Prostate gland (tissue), 2 donors: ENCODE measurements around the gene RAB1B. TPM values are rescaled to one million over a fixed set of nuclear protein-coding genes. Genes with fewer than 3 reads are reported as not detected.

ENCODE experiments used
- DNase-seq: peaks from one replicate; pipeline ENCODE4 v3.0.0-alpha.2; 2019; ENCODE audit warnings: low spot score
- H3K27ac ChIP-seq, 2 donors: fragments of 200-600 bp; sonication (generic); 2 replicates each; pipeline ENCODE4 v1.5.1; 2017 to 2019
- H3K27me3 ChIP-seq: fragments of 200-600 bp; sonication (generic); replicated peaks from 2 replicates; pipeline ENCODE4 v1.5.1; 2019; ENCODE audit not compliant: insufficient read depth
- H3K36me3 ChIP-seq, 2 donors: fragments of 200-600 bp; sonication (generic); 1 replicate in 1 of 2; 2 replicates in 1 of 2; pipeline versions ENCODE4 v1.5.1 to v1.8.1; 2017 to 2019
- H3K4me1 ChIP-seq: fragments of 200-600 bp; sonication (generic); replicated peaks from 2 replicates; pipeline ENCODE4 v1.5.1; 2019
- H3K4me3 ChIP-seq, 2 donors: fragments of 200-600 bp; sonication (generic); 2 replicates each; pipeline ENCODE4 v1.5.1; 2017 to 2019
- H3K9me3 ChIP-seq: fragments of 200-600 bp; sonication (generic); 2 replicates; pipeline ENCODE4 v1.5.1; 2017
- CTCF ChIP-seq, 4 experiments: fragments of 200-600 bp in 2 of 4; fragments of 450-650 bp in 2 of 4; sonication (generic) in 2 of 4; IDR thresholded peaks; 1 replicate in 3 of 4; 2 replicates in 1 of 4; pipeline ENCODE4 v1.5.1; 2016 to 2019; ENCODE audit warnings: antibody characterized with exemption in 4 of 4, mild to moderate bottlenecking in 2 of 4, moderate library complexity in 2 of 4
- POLR2A ChIP-seq: fragments of 450-650 bp; IDR thresholded peaks from one replicate; pipeline ENCODE4 v1.6.1; 2016; ENCODE audit warnings: antibody characterized with exemption, mild to moderate bottlenecking
- POLR2AphosphoS5 ChIP-seq: sonication (generic); formaldehyde crosslinking; IDR thresholded peaks from one replicate; pipeline ENCODE4 v1.6.1; 2017; ENCODE audit warnings: antibody characterized with exemption
- WGBS: methylation state at CpG from one replicate; pipeline ENCODE4 v1.1.5; 2018; 5-methylcytosine and 5-hydroxymethylcytosine counted together
- intact Hi-C: fragments of 100-400 bp; cut with DNase I; formaldehyde crosslinking; loops from one replicate; pipeline ENCODE4 v1.14.2; 2022
- total RNA-seq, 2 donors: library from RNA; depleted of rRNA; stranded (reverse); fragments of >200 nt; gene quantifications; one replicate each; pipeline ENCODE4 v1.1.0, GENCODE V29; 2016

RAB1B gene
- total RNA-seq, 2 donors from 2014 or later, result 140 to 166 TPM

GRCh38 chr11:66291706-66292542 lies 23.5 kb downstream of the RAB1B start, which contains the start of gene TMEM151A:
TSS of gene TMEM151A (plus strand) at chr11:66291894. CDS start at chr11:66292014, 120 bp downstream.
- Histone ChIP-seq H3K4me1 (peaks cover 16% of the 10 kb centered on the region), H3K27me3 (peaks cover 3% of the 10 kb centered on the region), H3K9me3 (no peaks in the 10 kb centered on the region), H3K36me3 (no peaks in the 10 kb centered on the region), H3K27ac (no peak within 1 kb of the TSS), H3K4me3 (peak within 1 kb of the TSS; percentile 32 to 40)
- intact Hi-C loops, result no loop called here
- WGBS, result 1% methylated on average over 56 of the region's 95 CpGs
- no peak for TF ChIP-seq POLR2AphosphoS5
- TF ChIP-seq CTCF (IDR thresholded peaks at IDR 0.05), result no peak
- no peak for TF ChIP-seq POLR2A
- no peak for DNase-seq

DNA sequence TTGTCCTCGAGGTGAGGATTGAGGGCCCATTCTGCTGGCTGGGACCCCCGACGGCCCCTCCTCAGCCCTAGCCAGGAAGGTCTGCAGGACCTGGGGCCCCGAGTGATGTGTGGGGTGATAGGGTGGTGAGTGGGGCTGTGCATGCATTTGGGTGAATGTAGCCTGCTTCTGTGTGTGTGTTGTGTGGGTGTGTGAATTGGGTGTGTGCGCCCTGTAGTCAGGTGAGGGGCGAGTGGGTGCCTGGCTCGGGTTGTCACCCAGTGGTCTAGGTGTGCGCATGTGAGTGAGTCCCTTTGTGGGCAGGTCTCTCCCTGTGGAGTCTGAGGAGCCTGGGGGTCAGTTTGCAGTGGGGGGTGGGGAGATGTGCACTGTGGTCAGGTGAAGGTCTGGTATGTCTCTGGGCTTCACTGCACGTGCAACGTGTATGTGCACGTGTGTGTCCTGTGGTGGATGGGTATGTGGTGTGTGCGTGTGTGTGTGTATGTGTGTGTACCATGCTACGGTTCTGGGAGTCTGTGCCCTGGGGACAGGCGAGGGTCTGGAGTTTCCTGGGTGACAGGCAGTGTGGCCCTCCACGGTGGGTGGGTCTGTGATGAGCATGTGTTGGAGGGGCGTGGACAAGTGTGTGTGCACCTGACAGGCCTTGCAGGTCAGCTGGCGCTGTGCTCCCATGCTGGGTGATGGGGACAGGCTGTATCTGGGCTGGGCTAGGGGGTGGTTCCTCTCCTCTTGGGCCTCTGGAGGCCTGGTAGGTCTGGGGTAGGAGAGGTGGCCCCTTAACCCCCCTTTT lies 24.3 kb downstream of the RAB1B start:
- intact Hi-C loops, result no loop called here
- no peaks in the 10 kb centered on the region for H3K9me3 ChIP-seq
- no peaks in the 10 kb centered on the region for H3K36me3 ChIP-seq
- 41% methylated on average over 17 of the region's 17 CpGs for WGBS
- no peak overlapping the region for H3K4me3 ChIP-seq
- H3K4me1 ChIP-seq, result peaks cover 14% of the 10 kb centered on the region
- peaks cover 3% of the 10 kb centered on the region for H3K27me3 ChIP-seq
- TF ChIP-seq POLR2AphosphoS5 (no peak), POLR2A (no peak), CTCF (IDR thresholded peaks at IDR 0.05) (no peak)
- DNase-seq, result no peak
- no peak overlapping the region for H3K27ac ChIP-seq

DNA sequence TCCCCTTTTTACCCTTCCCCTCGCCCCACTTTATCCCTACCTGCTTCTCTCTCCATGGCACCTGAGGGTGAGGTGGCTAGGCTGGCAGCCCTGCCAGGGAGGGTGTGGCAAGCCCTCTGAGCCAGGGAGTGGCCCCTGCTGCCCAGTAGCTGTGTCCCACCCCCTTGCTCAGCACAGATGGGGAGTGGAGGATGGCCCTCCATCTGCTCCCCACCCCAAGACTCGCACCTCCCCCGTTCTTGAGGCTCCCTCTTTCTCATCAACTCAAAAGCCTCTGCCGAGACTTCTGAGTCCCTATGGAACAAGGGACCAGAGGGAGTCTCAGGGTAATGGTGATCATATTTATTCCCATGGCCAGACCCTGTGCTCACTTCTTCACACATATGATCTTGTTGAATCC lies 24.9 kb downstream of the RAB1B start:
- H3K36me3 ChIP-seq, result no peaks in the 10 kb centered on the region
- H3K4me1 ChIP-seq, result peaks cover 10% of the 10 kb centered on the region
- intact Hi-C loops, result no loop called here
- no peak for TF ChIP-seq POLR2AphosphoS5
- TF ChIP-seq POLR2A, result no peak
- no peak for TF ChIP-seq CTCF (IDR thresholded peaks at IDR 0.05)
- no peak for DNase-seq
- H3K27ac ChIP-seq, result no peak overlapping the region
- peaks cover 3% of the 10 kb centered on the region for H3K27me3 ChIP-seq
- 70% methylated on average over 4 of the region's 4 CpGs for WGBS
- H3K4me3 ChIP-seq, result no peak overlapping the region
- no peaks in the 10 kb centered on the region for H3K9me3 ChIP-seq

DNA sequence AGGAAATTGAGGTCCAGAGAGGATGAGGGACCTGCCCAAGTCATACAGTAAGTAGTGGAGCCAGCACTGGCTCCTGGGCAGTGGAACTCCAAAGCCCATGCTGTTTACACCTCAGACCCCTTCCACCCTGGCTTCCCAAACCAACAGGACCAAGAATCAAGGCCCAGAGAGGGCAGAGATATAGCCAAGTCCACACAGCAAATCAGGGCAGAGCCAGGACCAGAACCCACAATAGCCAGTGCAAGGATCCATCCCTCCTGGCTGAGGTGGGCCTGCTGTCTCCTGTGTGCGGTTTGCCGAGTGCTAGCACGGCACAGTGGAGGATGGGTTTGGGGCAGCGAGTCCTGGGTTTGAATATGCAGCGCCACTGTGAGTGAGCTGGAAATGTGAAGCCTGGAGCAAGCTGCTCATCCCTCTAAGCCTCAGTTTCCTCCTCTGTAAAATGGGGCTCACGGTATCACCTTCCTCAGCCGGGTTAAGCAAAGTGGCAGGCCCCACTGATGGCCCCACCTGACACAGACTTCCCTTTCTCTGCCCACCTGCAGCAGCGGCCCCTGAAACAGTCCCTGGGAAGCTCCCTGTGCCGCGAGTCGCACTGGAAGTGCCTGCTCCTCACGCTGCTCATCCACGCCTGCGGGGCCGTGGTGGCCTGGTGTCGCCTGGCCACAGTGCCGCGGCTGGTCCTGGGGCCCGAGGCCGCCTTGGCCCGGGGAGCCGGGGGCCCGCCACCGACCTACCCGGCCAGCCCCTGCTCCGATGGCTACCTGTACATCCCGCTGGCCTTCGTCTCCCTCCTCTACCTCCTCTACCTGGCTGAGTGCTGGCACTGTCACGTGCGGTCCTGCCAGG lies 25.6 kb downstream of the RAB1B start:
- no peak for DNase-seq
- TF ChIP-seq CTCF (IDR thresholded peaks at IDR 0.05), result no peak
- no peak for TF ChIP-seq POLR2A
- TF ChIP-seq POLR2AphosphoS5, result no peak
- no peaks in the 10 kb centered on the region for H3K9me3 ChIP-seq
- H3K27me3 ChIP-seq, result peaks cover 3% of the 10 kb centered on the region
- no peaks in the 10 kb centered on the region for H3K36me3 ChIP-seq
- 80% methylated on average over 30 of the region's 30 CpGs for WGBS
- peaks cover 9% of the 10 kb centered on the region for H3K4me1 ChIP-seq
- no peak overlapping the region for H3K27ac ChIP-seq
- no peak overlapping the region for H3K4me3 ChIP-seq
- intact Hi-C loops, result no loop called here
